ENCODE data around the gene ARPC1A.

GRCh38 chr7:99314504-99314903 is 11.2 kb upstream of the ARPC1A start:
- no peak for TF ChIP-seq SIN3A (IDR thresholded peaks at IDR 0.05; ENCODE audit: borderline replicate concordance, insufficient read depth, low read length)
- no peak for TF ChIP-seq REST (IDR thresholded peaks at IDR 0.05; ENCODE audit: insufficient read depth in 1 of 2, low read depth in 2 of 2, low read length in 2 of 2)
- TF ChIP-seq POLR2AphosphoS5 (IDR thresholded peaks at IDR 0.05; ENCODE audit: low read depth, low read length): no peak
